OCI-LY1 (cell line): ENCODE measurements around the gene KCNK16.

Experiments
- H2AFZ ChIP-seq: fragments of 200-600 bp; sonication (generic), shearing (Covaris generic); 2 replicates; pipeline ENCODE4 v1.6.0; 2014; ENCODE audit warnings: antibody characterized with exemption, mild to moderate bottlenecking, low read length
- H3F3A ChIP-seq: fragments of 200-600 bp; sonication (generic), shearing (Covaris generic); 2 replicates; pipeline ENCODE4 v1.6.0; 2014; ENCODE audit warnings: mild to moderate bottlenecking, antibody characterized with exemption, low read length, moderate library complexity; ENCODE audit not compliant: insufficient read depth
- H3K27ac ChIP-seq: fragments of 200-600 bp; sonication (generic); 2 replicates; pipeline ENCODE4 v1.5.1; 2014; ENCODE audit warnings: low read length, mixed run types, mild to moderate bottlenecking, low read depth; ENCODE audit not compliant: poor library complexity, severe bottlenecking
- H3K27me3 ChIP-seq: fragments of 200-600 bp; sonication (generic); 2 replicates; pipeline ENCODE4 v1.6.0; 2014; ENCODE audit warnings: antibody characterized with exemption, mild to moderate bottlenecking, low read length, moderate library complexity; ENCODE audit not compliant: insufficient read depth
- H3K36me3 ChIP-seq: fragments of 200-600 bp; sonication (generic); 2 replicates; pipeline ENCODE4 v1.6.1; 2014; ENCODE audit warnings: mild to moderate bottlenecking, antibody characterized with exemption, low read length, moderate library complexity, mixed read lengths; ENCODE audit not compliant: insufficient read depth
- H3K4me1 ChIP-seq: fragments of 200-600 bp; sonication (generic); 2 replicates; pipeline ENCODE4 v1.5.1; 2014; ENCODE audit warnings: mild to moderate bottlenecking, low read length, moderate library complexity; ENCODE audit not compliant: insufficient read depth, severe bottlenecking
- H3K4me2 ChIP-seq: fragments of 200-600 bp; sonication (generic), shearing (Covaris generic); 2 replicates; pipeline ENCODE4 v1.6.1; 2014; ENCODE audit warnings: low read length
- H3K4me3 ChIP-seq: fragments of 200-600 bp; sonication (generic); 2 replicates; pipeline ENCODE4 v1.5.1; 2014; ENCODE audit warnings: low read length, low read depth, mild to moderate bottlenecking, mixed read lengths; ENCODE audit not compliant: poor library complexity, severe bottlenecking
- H3K79me2 ChIP-seq: fragments of 200-600 bp; shearing (Covaris generic); 2 replicates; pipeline ENCODE4 v1.6.1; 2016; ENCODE audit warnings: mixed run types, low read length, mixed read lengths; ENCODE audit not compliant: insufficient read depth
- H3K9ac ChIP-seq: fragments of 200-600 bp; sonication (generic), shearing (Covaris generic); 2 replicates; pipeline ENCODE4 v1.6.1; 2014; ENCODE audit warnings: mild to moderate bottlenecking, low read length, mixed read lengths
- H3K9me2 ChIP-seq: fragments of 200-600 bp; sonication (generic), shearing (Covaris generic); 2 replicates; pipeline ENCODE4 v1.6.1; 2014; ENCODE audit warnings: low read depth, mild to moderate bottlenecking, low read length, mixed read lengths
- H3K9me3 ChIP-seq: fragments of 200-600 bp; shearing (Covaris generic); 2 replicates; pipeline ENCODE4 v1.6.1; 2014; ENCODE audit warnings: low read length, mixed read lengths
- H4K20me1 ChIP-seq: fragments of 200-600 bp; sonication (generic), shearing (Covaris generic); 2 replicates; pipeline ENCODE4 v1.6.0; 2016; ENCODE audit warnings: mild to moderate bottlenecking, low read length; ENCODE audit not compliant: insufficient read depth
- EZH2 ChIP-seq: fragments of 200-600 bp; sonication (generic), shearing (Covaris generic); IDR thresholded peaks from 2 replicates; pipeline ENCODE4 v1.8.0; 2017; ENCODE audit warnings: borderline replicate concordance, mixed run types, mild to moderate bottlenecking, antibody characterized with exemption, low read length, moderate library complexity, mixed read lengths
- TF ChIP-seq, protein P1 (sequence below): fragments of 200-600 bp; sonication (generic), shearing (Covaris generic); IDR thresholded peaks from 2 replicates; pipeline ENCODE4 v1.5.1; 2017; ENCODE audit warnings: mild to moderate bottlenecking, antibody characterized with exemption, low read length, moderate library complexity, mixed read lengths

The KCNK16 gene

GRCh38 chr6:39307462-39307861 lies 15.0 kb downstream of the KCNK16 start:
- Histone ChIP-seq H3K9ac (no peak overlapping the region), H3K9me3 (no peaks in the 10 kb centered on the region), H3K36me3 (no peaks in the 10 kb centered on the region)

DNA sequence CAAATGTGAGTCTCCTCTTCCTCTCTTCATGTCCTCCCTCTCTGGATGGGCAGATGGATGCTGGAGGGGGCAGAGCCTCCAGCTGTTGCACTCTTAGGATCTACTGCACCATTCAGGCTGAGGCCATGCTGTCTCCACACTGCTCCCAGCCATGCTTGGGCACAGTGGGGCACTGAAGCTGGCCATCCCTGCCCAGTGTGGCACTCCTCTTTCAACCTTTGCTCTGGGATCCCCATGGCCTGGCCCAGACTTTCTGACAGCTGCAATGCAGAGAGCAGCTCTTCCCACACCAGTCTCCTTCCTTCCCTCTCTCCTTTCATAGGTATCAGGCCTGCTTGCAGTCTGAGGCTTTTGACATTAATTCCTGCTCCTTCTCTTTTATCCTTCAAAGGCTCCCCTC lies 17.6 kb downstream of the KCNK16 start:
- Histone ChIP-seq H3K9ac (no peak overlapping the region), H3K27ac (no peak overlapping the region), H3K79me2 (no peaks in the 10 kb centered on the region), H4K20me1 (no peaks in the 10 kb centered on the region), H3K27me3 (no peaks in the 10 kb centered on the region), H3K4me3 (no peak overlapping the region), H3K36me3 (no peaks in the 10 kb centered on the region), H3K9me2 (no peaks in the 10 kb centered on the region), H2AFZ (no peak overlapping the region), H3K4me1 (peaks cover 4% of the 10 kb centered on the region), H3F3A (no peaks in the 10 kb centered on the region), H3K9me3 (no peaks in the 10 kb centered on the region), H3K4me2 (no peak overlapping the region)
- no peak for TF ChIP-seq EZH2
- TF ChIP-seq, protein P1, sequence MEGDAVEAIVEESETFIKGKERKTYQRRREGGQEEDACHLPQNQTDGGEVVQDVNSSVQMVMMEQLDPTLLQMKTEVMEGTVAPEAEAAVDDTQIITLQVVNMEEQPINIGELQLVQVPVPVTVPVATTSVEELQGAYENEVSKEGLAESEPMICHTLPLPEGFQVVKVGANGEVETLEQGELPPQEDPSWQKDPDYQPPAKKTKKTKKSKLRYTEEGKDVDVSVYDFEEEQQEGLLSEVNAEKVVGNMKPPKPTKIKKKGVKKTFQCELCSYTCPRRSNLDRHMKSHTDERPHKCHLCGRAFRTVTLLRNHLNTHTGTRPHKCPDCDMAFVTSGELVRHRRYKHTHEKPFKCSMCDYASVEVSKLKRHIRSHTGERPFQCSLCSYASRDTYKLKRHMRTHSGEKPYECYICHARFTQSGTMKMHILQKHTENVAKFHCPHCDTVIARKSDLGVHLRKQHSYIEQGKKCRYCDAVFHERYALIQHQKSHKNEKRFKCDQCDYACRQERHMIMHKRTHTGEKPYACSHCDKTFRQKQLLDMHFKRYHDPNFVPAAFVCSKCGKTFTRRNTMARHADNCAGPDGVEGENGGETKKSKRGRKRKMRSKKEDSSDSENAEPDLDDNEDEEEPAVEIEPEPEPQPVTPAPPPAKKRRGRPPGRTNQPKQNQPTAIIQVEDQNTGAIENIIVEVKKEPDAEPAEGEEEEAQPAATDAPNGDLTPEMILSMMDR: no peak

More at GRCh38 chr6:39307462-39307861, 15.0 kb downstream of the KCNK16 start:
- no peaks in the 10 kb centered on the region for H3K27me3 ChIP-seq
- H3K79me2 ChIP-seq: no peaks in the 10 kb centered on the region
- no peaks in the 10 kb centered on the region for H3K9me2 ChIP-seq
- no peak overlapping the region for H2AFZ ChIP-seq
- H3K4me3 ChIP-seq: no peak overlapping the region
- H4K20me1 ChIP-seq: no peaks in the 10 kb centered on the region
- H3K27ac ChIP-seq: no peak overlapping the region
- no peak for TF ChIP-seq EZH2
- TF ChIP-seq, protein P1: no peak
- H3K4me2 ChIP-seq: no peak overlapping the region
- H3K4me1 ChIP-seq: peaks cover 4% of the 10 kb centered on the region
- no peaks in the 10 kb centered on the region for H3F3A ChIP-seq

- Histone ChIP-seq H3K36me3 (no peaks in the 10 kb centered on the region), H3F3A (no peaks in the 10 kb centered on the region), H2AFZ (no peak overlapping the region), H3K9me2 (no peaks in the 10 kb centered on the region), H3K27ac (no peak overlapping the region), H3K4me2 (no peak overlapping the region), H3K4me1 (peaks cover 4% of the 10 kb centered on the region), H3K9me3 (no peaks in the 10 kb centered on the region), H3K27me3 (no peaks in the 10 kb centered on the region), H3K79me2 (no peaks in the 10 kb centered on the region), H3K9ac (no peak overlapping the region), H3K4me3 (no peak overlapping the region), H4K20me1 (no peaks in the 10 kb centered on the region)
- TF ChIP-seq, protein P1: no peak
- no peak for TF ChIP-seq EZH2
Observed at GRCh38 chr6:39303425-39304153, 18.9 kb downstream of the KCNK16 start.
